Astrocyte (in vitro differentiated cells and primary cell): ENCODE results near the gene USP15. TPM values are rescaled to one million over a fixed set of nuclear protein-coding genes. Genes with fewer than 3 reads are reported as not detected.
A peak's percentile ranks its signal among the peaks of the same experiment; 100 is the strongest.

ENCODE experiments used
- DNase-seq: peaks from one replicate; pipeline ENCODE4 v3.0.0-alpha.2; 2010; ENCODE audit warnings: low read depth
- FAIRE-seq: peaks from 2 replicates; lab custom pipeline; 2011; peaks lifted over from hg19 to GRCh38; lab: Jason Lieb, UNC
- H2AFZ ChIP-seq: 2 replicates; pipeline ENCODE4 v1.6.0; 2012; ENCODE audit warnings: low read depth, low read length, inconsistent platforms
- H3K27ac ChIP-seq: 2 replicates; pipeline ENCODE4 v1.5.1; 2011; ENCODE audit warnings: low read depth, low read length, inconsistent platforms
- H3K27me3 ChIP-seq: 2 replicates; pipeline ENCODE4 v1.6.0; 2011; ENCODE audit warnings: low read length, inconsistent platforms; ENCODE audit not compliant: insufficient read depth
- H3K36me3 ChIP-seq: 2 replicates; pipeline ENCODE4 v1.5.1; 2011; ENCODE audit warnings: low read length, inconsistent platforms; ENCODE audit not compliant: insufficient read depth
- H3K4me1 ChIP-seq: 2 replicates; pipeline ENCODE4 v1.5.1; 2011; ENCODE audit warnings: low read length, inconsistent platforms; ENCODE audit not compliant: insufficient read depth
- H3K4me2 ChIP-seq: 2 replicates; pipeline ENCODE4 v1.6.0; 2012; ENCODE audit warnings: low read length, inconsistent platforms
- H3K4me3 ChIP-seq: 2 replicates; pipeline ENCODE4 v1.5.1; 2011; ENCODE audit warnings: low read depth, mild to moderate bottlenecking, low read length, inconsistent platforms; ENCODE audit not compliant: insufficient read depth
- H3K79me2 ChIP-seq: 2 replicates; pipeline ENCODE4 v1.6.0; 2012; ENCODE audit warnings: mild to moderate bottlenecking, low read length, inconsistent platforms; ENCODE audit not compliant: insufficient read depth
- H3K9ac ChIP-seq: 2 replicates; pipeline ENCODE4 v1.6.0; 2012; ENCODE audit warnings: mild to moderate bottlenecking, low read length, inconsistent platforms
- H3K9me3 ChIP-seq: 2 replicates; pipeline ENCODE4 v1.5.1; 2012; ENCODE audit warnings: low read depth, mild to moderate bottlenecking, low read length, inconsistent platforms; ENCODE audit not compliant: insufficient read depth
- H4K20me1 ChIP-seq: 2 replicates; pipeline ENCODE4 v1.6.0; 2012; ENCODE audit warnings: low read length, inconsistent platforms; ENCODE audit not compliant: insufficient read depth
- H3K27ac Mint-ChIP-seq: one replicate; pipeline ENCODE4 v1.8.0; 2021; ENCODE audit warnings: mild to moderate bottlenecking, mixed read lengths; ENCODE audit not compliant: unreplicated experiment
- H3K27me3 Mint-ChIP-seq: one replicate; pipeline ENCODE4 v1.8.0; 2021; ENCODE audit warnings: low read depth, mixed read lengths; ENCODE audit not compliant: unreplicated experiment
- H3K36me3 Mint-ChIP-seq: one replicate; pipeline ENCODE4 v1.8.0; 2021; ENCODE audit warnings: low read depth, mixed read lengths; ENCODE audit not compliant: unreplicated experiment
- H3K4me1 Mint-ChIP-seq: one replicate; pipeline ENCODE4 v1.8.0; 2021; ENCODE audit warnings: low read depth, mixed read lengths; ENCODE audit not compliant: unreplicated experiment
- H3K4me3 Mint-ChIP-seq: one replicate; pipeline ENCODE4 v1.8.0; 2021; ENCODE audit warnings: mild to moderate bottlenecking, moderate library complexity, mixed read lengths; ENCODE audit not compliant: unreplicated experiment
- H3K9me3 Mint-ChIP-seq: one replicate; pipeline ENCODE4 v1.8.0; 2021; ENCODE audit warnings: mild to moderate bottlenecking, mixed read lengths; ENCODE audit not compliant: unreplicated experiment
- CTCF ChIP-seq: IDR thresholded peaks from 2 replicates; pipeline ENCODE4 v1.5.1; 2011; ENCODE audit warnings: low read depth, mild to moderate bottlenecking, inconsistent platforms, low read length, moderate library complexity; ENCODE audit not compliant: insufficient read depth
- EZH2 ChIP-seq: IDR thresholded peaks from 2 replicates; pipeline ENCODE4 v1.6.1; 2012; ENCODE audit warnings: mild to moderate bottlenecking, low read length, inconsistent platforms; ENCODE audit not compliant: insufficient read depth
- total RNA-seq: library from RNA; stranded (reverse); gene quantifications from 2 replicates; pipeline ENCODE4 v1.2.1, GENCODE V29; 2021

Gene USP15
- total RNA-seq, 1 donor from 2014 or later, result 81.9 TPM

- peaks cover 31% of the 10 kb centered on the region for H3K36me3 Mint-ChIP-seq
- no peaks in the 10 kb centered on the region for H3K27me3 Mint-ChIP-seq
- H3K9me3 Mint-ChIP-seq, result peaks cover 2% of the 10 kb centered on the region
- Histone ChIP-seq H3K36me3 (peaks cover 4% of the 10 kb centered on the region), H3K4me3 (no peak overlapping the region), H4K20me1 (no peaks in the 10 kb centered on the region), H3K79me2 (peaks cover 5% of the 10 kb centered on the region), H3K27ac (peak overlapping the region; percentile 79), H3K4me2 (no peak overlapping the region), H2AFZ (no peak overlapping the region), H3K27me3 (no peaks in the 10 kb centered on the region), H3K9me3 (no peaks in the 10 kb centered on the region), H3K4me1 (peaks cover 10% of the 10 kb centered on the region), H3K9ac (no peak overlapping the region)
- H3K4me3 Mint-ChIP-seq, result no peak overlapping the region
- no peaks in the 10 kb centered on the region for H3K4me1 Mint-ChIP-seq
- DNase-seq (no peak), FAIRE-seq (no peak)
- TF ChIP-seq EZH2 (no peak), CTCF (no peak)
- no peak overlapping the region for H3K27ac Mint-ChIP-seq
Observed at GRCh38 chr12:62346817-62347216, 86.6 kb downstream of the USP15 start.

- peak overlapping the region; percentile 64 for H3K9ac ChIP-seq
- peaks cover 4% of the 10 kb centered on the region for H3K36me3 ChIP-seq
- FAIRE-seq, result no peak
- H3K27ac ChIP-seq, result peak overlapping the region; percentile 79
- H3K9me3 ChIP-seq, result no peaks in the 10 kb centered on the region
- peaks cover 5% of the 10 kb centered on the region for H3K79me2 ChIP-seq
- no peaks in the 10 kb centered on the region for H3K27me3 ChIP-seq
- TF ChIP-seq EZH2, result no peak
- TF ChIP-seq CTCF, result no peak
- H4K20me1 ChIP-seq, result no peaks in the 10 kb centered on the region
- H3K4me3 ChIP-seq, result peak overlapping the region; percentile 35
- Mint-ChIP-seq H3K4me1 (no peaks in the 10 kb centered on the region), H3K27me3 (no peaks in the 10 kb centered on the region), H3K27ac (no peak overlapping the region), H3K36me3 (peaks cover 25% of the 10 kb centered on the region), H3K4me3 (no peak overlapping the region), H3K9me3 (peaks cover 2% of the 10 kb centered on the region)
- peak overlapping the region; percentile 77 for H3K4me2 ChIP-seq
- no peak overlapping the region for H2AFZ ChIP-seq
- H3K4me1 ChIP-seq, result peaks cover 10% of the 10 kb centered on the region
- DNase-seq, result peak; percentile 46
Observed at GRCh38 chr12:62347922-62348650, 87.9 kb downstream of the USP15 start.

- no peak overlapping the region for H3K4me3 Mint-ChIP-seq
- no peak overlapping the region for H3K9ac ChIP-seq
- no peaks in the 10 kb centered on the region for H3K27me3 ChIP-seq
- H3K27ac Mint-ChIP-seq, result no peak overlapping the region
- TF ChIP-seq EZH2 (no peak), CTCF (no peak)
- peaks cover 10% of the 10 kb centered on the region for H3K4me1 ChIP-seq
- H3K4me2 ChIP-seq, result no peak overlapping the region
- no peaks in the 10 kb centered on the region for H3K9me3 ChIP-seq
- no peak for DNase-seq
- no peak overlapping the region for H2AFZ ChIP-seq
- peaks cover 4% of the 10 kb centered on the region for H3K36me3 Mint-ChIP-seq
- peaks cover 5% of the 10 kb centered on the region for H3K79me2 ChIP-seq
- no peak overlapping the region for H3K4me3 ChIP-seq
- FAIRE-seq, result no peak
- H4K20me1 ChIP-seq, result no peaks in the 10 kb centered on the region
- H3K27ac ChIP-seq, result no peak overlapping the region
- no peaks in the 10 kb centered on the region for H3K9me3 Mint-ChIP-seq
- no peaks in the 10 kb centered on the region for H3K27me3 Mint-ChIP-seq
- peaks cover 4% of the 10 kb centered on the region for H3K36me3 ChIP-seq
- no peaks in the 10 kb centered on the region for H3K4me1 Mint-ChIP-seq
Observed at GRCh38 chr12:62350554-62350953, 90.3 kb downstream of the USP15 start.
